Stomach (tissue), 4 donors: Measurements from ENCODE around the gene CYTH3.
"Not testable (repeated sequence)": the region's sequence is repeated elsewhere in the genome, so short reads cannot be mapped to it uniquely, and the experiment has no call there.

ENCODE experiments used
- CTCF ChIP-seq, 7 experiments: fragments of 450-650 bp in 4 of 7; fragments of 200-600 bp in 3 of 7; sonication (generic) in 3 of 7; IDR thresholded peaks; one replicate each; pipeline ENCODE4 v1.5.1; 2016 to 2019; ENCODE audit warnings: antibody characterized with exemption in 7 of 7, control low read depth in 2 of 7, mild to moderate bottlenecking in 1 of 7
- POLR2A ChIP-seq, 4 donors: fragments of 450-650 bp; IDR thresholded peaks; one replicate each; pipeline ENCODE4 v1.6.1; 2016; ENCODE audit warnings: antibody characterized with exemption in 4 of 4, control low read depth in 2 of 4, mild to moderate bottlenecking in 1 of 4, moderate library complexity in 1 of 4
- POLR2AphosphoS5 ChIP-seq, 3 donors: sonication (generic); formaldehyde crosslinking; IDR thresholded peaks; one replicate each; pipeline ENCODE4 v1.6.1; 2016; ENCODE audit warnings: antibody characterized with exemption in 3 of 3

GRCh38 chr7:6229284-6229683 is 43.1 kb downstream of the CYTH3 start:
- not testable (repeated sequence) for TF ChIP-seq POLR2A, CTCF, POLR2AphosphoS5 (IDR thresholded peaks at IDR 0.05)
